ENCODE measurements around the gene YWHAB.
A peak's percentile ranks its signal among the peaks of the same experiment; 100 is the strongest.

YWHAB gene

DNA sequence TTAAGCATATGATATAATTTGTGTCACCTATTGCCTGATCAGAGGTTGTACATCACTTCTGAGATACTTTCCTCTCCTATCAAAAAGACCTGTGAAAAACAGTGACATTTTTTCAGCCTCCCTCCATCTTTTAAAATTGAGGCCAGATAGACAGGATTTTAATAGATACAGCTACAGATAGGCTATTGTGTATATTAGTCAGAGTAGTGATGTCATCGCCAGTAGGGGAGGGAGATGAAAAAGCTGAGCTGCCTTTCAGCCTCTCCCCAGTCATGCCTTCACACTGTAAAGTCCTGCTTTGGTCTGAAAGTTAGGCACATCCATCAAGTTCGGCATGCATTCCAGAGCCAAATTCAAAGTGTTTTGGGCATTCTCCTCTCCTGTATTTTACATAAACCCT, 16.5 kb downstream of the YWHAB start:
- H4K20me1 ChIP-seq (ENCODE audit: low read depth, low read length), result peaks cover 21% of the 10 kb centered on the region
- H3K4me3 ChIP-seq (ENCODE audit: insufficient read depth, low read length, poor library complexity, severe bottlenecking), result no peak overlapping the region
- no peaks in the 10 kb centered on the region for H3K9me3 ChIP-seq (ENCODE audit: insufficient read depth, low read length)
- no peaks in the 10 kb centered on the region for H3K27me3 ChIP-seq (ENCODE audit: low read length)
- no peak overlapping the region for H3K4me2 ChIP-seq (ENCODE audit: low read depth, low read length, poor library complexity, severe bottlenecking)
- H3K79me2 ChIP-seq (ENCODE audit: insufficient read depth, low read length), result peaks cover 61% of the 10 kb centered on the region
- no peak overlapping the region for H2AFZ ChIP-seq (ENCODE audit: low read depth, low read length, severe bottlenecking)
- TF ChIP-seq EZH2phosphoT487 (conservative IDR thresholded peaks at IDR 0.05; ENCODE audit: low read length), result no peak
- TF ChIP-seq, protein P1, sequence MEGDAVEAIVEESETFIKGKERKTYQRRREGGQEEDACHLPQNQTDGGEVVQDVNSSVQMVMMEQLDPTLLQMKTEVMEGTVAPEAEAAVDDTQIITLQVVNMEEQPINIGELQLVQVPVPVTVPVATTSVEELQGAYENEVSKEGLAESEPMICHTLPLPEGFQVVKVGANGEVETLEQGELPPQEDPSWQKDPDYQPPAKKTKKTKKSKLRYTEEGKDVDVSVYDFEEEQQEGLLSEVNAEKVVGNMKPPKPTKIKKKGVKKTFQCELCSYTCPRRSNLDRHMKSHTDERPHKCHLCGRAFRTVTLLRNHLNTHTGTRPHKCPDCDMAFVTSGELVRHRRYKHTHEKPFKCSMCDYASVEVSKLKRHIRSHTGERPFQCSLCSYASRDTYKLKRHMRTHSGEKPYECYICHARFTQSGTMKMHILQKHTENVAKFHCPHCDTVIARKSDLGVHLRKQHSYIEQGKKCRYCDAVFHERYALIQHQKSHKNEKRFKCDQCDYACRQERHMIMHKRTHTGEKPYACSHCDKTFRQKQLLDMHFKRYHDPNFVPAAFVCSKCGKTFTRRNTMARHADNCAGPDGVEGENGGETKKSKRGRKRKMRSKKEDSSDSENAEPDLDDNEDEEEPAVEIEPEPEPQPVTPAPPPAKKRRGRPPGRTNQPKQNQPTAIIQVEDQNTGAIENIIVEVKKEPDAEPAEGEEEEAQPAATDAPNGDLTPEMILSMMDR (IDR thresholded peaks at IDR 0.05; ENCODE audit: insufficient read depth, low read length, poor library complexity, severe bottlenecking), result no peak
- no peak overlapping the region for H3K9ac ChIP-seq (ENCODE audit: low read length)
- peaks cover 45% of the 10 kb centered on the region for H3K36me3 ChIP-seq (ENCODE audit: low read length)
- H3K9me2 ChIP-seq (replicated peaks; ENCODE audit: insufficient read depth, low read length), result no peaks in the 10 kb centered on the region
- no peak overlapping the region for H3K27ac ChIP-seq (ENCODE audit: low read depth, low read length)
- peaks cover 20% of the 10 kb centered on the region for H3F3A ChIP-seq (ENCODE audit: insufficient read depth)

- peaks cover 6% of the 10 kb centered on the region; the same call in 1 of the 2 replicates for H4K20me1 ChIP-seq (ENCODE audit: low read depth, low read length)
Observed at GRCh38 chr20:44904377-44904776, 18.9 kb downstream of the YWHAB start.

GRCh38 chr20:44908987-44909871, 23.7 kb downstream of the YWHAB start:
- Histone ChIP-seq H3K27me3 (ENCODE audit: low read length) (no peaks in the 10 kb centered on the region), H2AFZ (ENCODE audit: low read depth, low read length, severe bottlenecking) (no peak overlapping the region), H3K36me3 (ENCODE audit: low read length) (peaks cover 23% of the 10 kb centered on the region), H4K20me1 (ENCODE audit: low read depth, low read length) (no peaks in the 10 kb centered on the region), H3K4me2 (ENCODE audit: low read depth, low read length, poor library complexity, severe bottlenecking) (peak overlapping the region; percentile 50), H3K79me2 (ENCODE audit: insufficient read depth, low read length) (peaks cover 7% of the 10 kb centered on the region; the same call in 1 of the 2 replicates), H3F3A (ENCODE audit: insufficient read depth) (peaks cover 41% of the 10 kb centered on the region), H3K27ac (ENCODE audit: low read depth, low read length) (peak overlapping the region; percentile 27; the same call in 1 of the 2 replicates), H3K9me2 (replicated peaks; ENCODE audit: insufficient read depth, low read length) (no peaks in the 10 kb centered on the region), H3K4me3 (ENCODE audit: insufficient read depth, low read length, poor library complexity, severe bottlenecking) (peak overlapping the region; percentile 68), H3K9ac (ENCODE audit: low read length) (peak overlapping the region; percentile 73; the same call in 1 of the 2 replicates), H3K9me3 (ENCODE audit: insufficient read depth, low read length) (no peaks in the 10 kb centered on the region)
- TF ChIP-seq, protein P1 (IDR thresholded peaks at IDR 0.05; ENCODE audit: insufficient read depth, low read length, poor library complexity, severe bottlenecking), result no peak
- no peak for TF ChIP-seq EZH2phosphoT487 (conservative IDR thresholded peaks at IDR 0.05; ENCODE audit: low read length)

More at GRCh38 chr20:44904377-44904776, 18.9 kb downstream of the YWHAB start:
- Histone ChIP-seq H3K9ac (ENCODE audit: low read length) (no peak overlapping the region), H3K4me2 (ENCODE audit: low read depth, low read length, poor library complexity, severe bottlenecking) (no peak overlapping the region), H3K4me3 (ENCODE audit: insufficient read depth, low read length, poor library complexity, severe bottlenecking) (no peak overlapping the region), H3K9me3 (ENCODE audit: insufficient read depth, low read length) (no peaks in the 10 kb centered on the region), H3K79me2 (ENCODE audit: insufficient read depth, low read length) (peaks cover 36% of the 10 kb centered on the region), H3F3A (ENCODE audit: insufficient read depth) (peaks cover 44% of the 10 kb centered on the region), H3K27me3 (ENCODE audit: low read length) (no peaks in the 10 kb centered on the region), H2AFZ (ENCODE audit: low read depth, low read length, severe bottlenecking) (no peak overlapping the region), H3K9me2 (replicated peaks; ENCODE audit: insufficient read depth, low read length) (no peaks in the 10 kb centered on the region), H3K27ac (ENCODE audit: low read depth, low read length) (no peak overlapping the region), H3K36me3 (ENCODE audit: low read length) (peaks cover 45% of the 10 kb centered on the region)
- TF ChIP-seq EZH2phosphoT487 (conservative IDR thresholded peaks at IDR 0.05; ENCODE audit: low read length), result no peak
- TF ChIP-seq, protein P1 (IDR thresholded peaks at IDR 0.05; ENCODE audit: insufficient read depth, low read length, poor library complexity, severe bottlenecking), result no peak

All from SU-DHL-6 (cell line).